GM21825 (cell line): ENCODE data around the gene HCAR1.
A peak's percentile ranks its signal among the peaks of the same experiment; 100 is the strongest.
"Not testable (repeated sequence)": the region's sequence is repeated elsewhere in the genome, so short reads cannot be mapped to it uniquely, and the experiment has no call there.

Source experiments
- ATAC-seq: cut with Tn5 transposase; IDR thresholded peaks from one replicate; pipeline ENCODE4 v1.9.1; 2021; ENCODE audit warnings: mild to moderate bottlenecking, moderate library complexity; ENCODE audit not compliant: unreplicated experiment

HCAR1 gene, protein sequence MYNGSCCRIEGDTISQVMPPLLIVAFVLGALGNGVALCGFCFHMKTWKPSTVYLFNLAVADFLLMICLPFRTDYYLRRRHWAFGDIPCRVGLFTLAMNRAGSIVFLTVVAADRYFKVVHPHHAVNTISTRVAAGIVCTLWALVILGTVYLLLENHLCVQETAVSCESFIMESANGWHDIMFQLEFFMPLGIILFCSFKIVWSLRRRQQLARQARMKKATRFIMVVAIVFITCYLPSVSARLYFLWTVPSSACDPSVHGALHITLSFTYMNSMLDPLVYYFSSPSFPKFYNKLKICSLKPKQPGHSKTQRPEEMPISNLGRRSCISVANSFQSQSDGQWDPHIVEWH

DNA sequence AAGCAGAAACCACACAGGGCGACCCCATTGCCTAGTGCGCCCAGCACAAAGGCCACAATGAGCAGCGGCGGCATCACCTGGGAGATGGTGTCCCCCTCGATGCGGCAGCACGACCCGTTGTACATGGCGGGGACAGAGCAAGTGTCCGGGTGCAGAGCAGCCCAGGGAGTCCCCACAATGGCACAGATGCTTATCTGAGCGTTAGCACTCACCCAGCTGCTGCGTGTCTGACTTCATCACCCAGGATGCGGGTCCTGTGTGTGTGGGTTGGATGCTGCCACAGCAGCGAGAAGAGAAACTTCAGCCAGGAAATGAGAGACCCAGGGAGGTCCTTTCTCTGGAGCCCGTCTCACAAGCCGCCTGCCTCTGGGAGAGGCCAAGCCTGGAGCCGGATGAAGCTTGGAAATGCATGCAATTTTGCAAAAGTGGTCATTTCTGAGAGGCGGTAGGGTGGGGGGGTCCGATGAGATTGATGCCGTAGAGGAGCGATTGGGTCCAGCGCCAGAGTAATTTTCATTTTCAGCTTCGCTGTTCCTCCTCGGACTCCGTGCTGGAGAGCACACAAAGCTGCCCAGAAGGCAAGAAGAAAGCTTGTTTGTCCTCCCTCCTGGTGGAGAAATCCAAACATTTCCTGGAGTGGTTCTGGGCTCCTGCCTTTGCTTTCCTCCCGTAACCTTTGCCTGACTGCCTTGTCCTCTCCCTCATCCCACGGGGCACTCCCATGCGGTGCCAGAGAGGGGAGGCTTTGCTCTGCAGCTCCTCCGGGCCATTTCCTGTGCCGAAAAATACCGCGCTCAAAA is at the start of gene HCAR1:
Gene HCAR1 (minus strand): TSS at position 630 of the 800 bp plus-strand sequence. CDS start 505 bp downstream, at position 125.
- ATAC-seq: no peak

DNA sequence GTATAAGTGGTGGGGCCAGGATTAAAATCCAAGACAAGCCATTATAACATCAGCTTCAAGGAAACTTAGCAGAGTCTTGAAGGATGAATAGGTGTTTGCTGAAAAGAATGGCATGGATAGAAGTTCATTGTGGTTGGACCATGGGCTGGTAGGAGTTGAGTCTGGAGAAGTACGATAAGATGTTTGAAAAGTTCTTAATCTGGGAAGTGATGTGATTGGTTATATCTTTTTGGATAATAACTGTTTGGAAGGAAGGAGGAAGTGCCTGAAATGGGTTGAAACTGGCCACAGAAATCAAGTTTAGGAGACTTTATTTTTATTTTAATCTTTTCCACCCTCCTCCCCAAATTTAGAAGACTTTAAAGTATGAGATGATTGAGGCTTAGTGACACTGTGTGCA is 26.9 kb upstream of the HCAR1 start:
- no peak for ATAC-seq

DNA sequence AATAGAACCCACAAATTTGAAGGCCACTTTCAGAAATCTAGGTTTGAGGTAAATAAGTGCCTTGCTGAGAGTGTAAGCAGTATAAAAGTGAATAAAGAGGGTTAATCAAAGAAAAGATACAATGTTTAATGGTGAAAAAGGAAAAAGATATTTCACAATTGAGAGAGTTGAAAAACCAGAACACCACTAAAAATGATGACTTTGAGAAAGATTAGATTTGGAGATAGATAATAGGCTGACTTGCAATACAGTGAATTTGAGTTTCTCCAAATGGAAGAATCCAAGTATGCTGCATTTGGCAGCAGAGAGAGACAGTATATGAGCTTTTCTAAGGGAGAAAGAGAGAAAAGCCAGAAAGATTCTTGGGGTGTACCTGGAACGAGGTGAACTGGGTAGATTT is 24.1 kb upstream of the HCAR1 start:
- no peak for ATAC-seq

DNA sequence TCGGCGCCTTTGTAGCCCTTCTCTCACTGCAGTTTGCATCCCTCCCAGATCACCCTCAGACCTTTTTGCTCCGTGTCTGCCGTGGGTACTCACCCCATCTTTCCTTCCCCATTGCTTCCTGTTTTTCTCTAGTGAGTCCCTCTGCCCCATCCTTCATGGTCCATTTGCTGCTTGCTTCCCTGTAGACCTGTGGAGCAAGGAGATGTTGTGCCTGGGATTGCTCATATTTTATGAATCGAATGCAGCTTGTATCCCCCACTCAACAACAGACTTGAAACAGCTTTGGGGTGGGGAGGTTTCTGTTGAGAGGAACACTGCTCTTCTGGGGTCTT is 22.6 kb upstream of the HCAR1 start:
- ATAC-seq: peak; percentile 5

DNA sequence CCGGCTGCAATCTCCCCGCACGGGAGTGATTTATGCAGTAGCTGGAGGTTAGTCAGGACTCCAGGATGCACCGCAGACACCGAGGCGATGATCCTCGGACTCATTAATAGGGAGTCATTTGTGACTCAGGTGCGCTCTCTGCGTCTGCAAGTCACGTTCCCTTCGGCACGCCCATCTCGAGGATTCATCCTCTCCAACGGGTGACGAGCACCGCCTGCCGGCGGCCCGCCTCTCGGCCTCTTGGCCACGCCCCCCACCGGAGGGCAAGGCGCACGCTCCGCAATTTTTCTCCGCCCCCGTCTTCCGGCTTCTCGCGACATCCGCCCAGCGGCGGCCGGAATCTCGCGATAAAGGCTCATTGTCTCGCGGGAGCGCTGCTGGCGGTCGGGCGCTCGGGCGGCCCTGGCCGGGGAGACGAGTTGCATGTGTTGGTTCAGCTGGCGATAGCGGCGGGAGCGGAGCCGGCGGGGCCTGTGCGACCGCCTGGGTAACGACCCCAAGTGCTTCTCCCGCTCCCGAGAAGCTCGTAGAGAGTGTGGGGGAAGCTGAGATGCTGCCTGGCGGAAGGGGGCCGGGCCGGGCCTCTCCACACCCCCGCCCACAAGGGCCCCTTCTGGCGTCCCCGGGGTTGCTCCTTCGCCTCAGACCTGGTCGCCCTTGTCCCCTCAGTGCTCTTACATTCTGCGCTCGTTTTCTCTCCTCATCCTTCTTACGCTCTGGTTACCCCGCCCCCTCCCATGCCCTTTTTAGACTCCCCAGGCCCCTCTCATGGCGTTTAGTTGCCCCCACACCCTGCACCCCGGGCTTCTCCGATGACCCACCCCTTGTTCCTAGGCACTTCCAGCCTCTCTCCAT is 22.0 kb upstream of the HCAR1 start, which contains the start of gene DENR:
Gene DENR (plus strand): TSS at position 361 of the 855 bp plus-strand sequence. CDS start 878 bp downstream, outside the sequence.
- peak; percentile 93 for ATAC-seq

DNA sequence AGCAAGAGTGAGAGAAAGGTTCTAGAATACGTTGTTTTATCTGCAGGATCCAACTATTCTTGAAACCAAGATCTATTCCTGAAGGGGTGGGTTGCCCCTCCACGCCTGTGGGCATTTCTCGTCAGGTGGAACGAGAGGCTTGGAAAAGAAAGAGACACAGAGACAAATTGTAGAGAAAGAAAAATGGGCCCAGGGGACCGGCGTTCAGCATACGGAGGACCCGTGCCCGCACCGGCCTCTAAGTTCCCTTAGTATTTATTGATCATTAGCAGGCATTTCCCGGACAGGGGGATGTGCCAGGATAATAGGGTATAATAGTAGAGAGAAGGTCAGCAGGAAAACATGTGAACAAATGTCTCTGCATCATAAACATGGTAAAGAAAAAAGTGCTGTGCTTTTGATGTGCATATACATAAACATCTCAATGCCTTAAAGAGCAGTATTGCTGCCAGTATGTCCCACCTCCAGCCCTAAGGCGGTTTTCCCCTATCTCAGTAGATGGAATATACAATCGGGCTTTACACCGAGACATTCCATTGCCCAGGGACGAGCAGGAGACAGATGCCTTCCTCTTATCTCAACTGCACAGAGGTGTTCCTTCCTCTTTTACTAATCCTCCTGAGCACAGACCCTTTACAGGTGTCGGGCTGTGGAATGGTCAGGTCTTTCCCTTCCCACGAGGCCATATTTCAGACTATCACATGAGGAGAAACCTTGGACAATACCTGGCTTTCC is 20.3 kb upstream of the HCAR1 start:
- ATAC-seq: not testable (repeated sequence)

DNA sequence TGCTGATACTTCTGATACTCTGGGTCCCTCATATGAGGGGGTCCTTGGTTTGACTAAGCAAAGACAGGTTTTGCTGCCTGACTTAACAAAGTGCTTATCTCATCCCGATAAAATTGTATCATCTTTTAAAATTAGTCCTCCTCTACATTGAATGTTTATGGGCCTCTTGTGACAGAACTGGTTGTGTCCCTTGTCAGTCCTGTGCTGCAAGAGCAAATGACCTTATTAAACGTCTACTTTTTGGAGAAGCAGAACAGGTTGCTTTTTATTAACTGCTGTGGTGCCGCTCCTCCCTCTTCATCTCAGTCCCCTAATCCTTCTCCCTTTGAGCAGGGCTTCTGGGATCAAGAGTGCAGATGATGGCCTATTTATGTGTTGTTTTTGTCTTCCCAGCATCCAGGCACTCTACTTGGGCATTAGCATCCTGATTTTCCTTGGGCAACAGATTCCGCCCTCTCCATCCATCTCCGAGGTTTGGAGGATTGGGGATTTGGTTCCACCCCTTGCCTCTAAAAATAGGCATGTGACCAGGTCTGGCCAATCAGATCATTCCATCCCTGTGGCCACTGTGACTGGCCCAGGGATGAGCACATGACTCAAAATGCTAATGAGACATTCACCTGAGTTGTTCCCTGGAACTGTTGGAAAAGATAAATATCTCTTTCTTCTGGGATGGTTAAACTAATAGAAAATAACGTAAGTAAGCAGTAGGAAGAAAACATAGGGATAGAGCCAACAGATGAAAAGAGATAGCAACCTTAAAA is 19.1 kb upstream of the HCAR1 start:
- no peak for ATAC-seq

DNA sequence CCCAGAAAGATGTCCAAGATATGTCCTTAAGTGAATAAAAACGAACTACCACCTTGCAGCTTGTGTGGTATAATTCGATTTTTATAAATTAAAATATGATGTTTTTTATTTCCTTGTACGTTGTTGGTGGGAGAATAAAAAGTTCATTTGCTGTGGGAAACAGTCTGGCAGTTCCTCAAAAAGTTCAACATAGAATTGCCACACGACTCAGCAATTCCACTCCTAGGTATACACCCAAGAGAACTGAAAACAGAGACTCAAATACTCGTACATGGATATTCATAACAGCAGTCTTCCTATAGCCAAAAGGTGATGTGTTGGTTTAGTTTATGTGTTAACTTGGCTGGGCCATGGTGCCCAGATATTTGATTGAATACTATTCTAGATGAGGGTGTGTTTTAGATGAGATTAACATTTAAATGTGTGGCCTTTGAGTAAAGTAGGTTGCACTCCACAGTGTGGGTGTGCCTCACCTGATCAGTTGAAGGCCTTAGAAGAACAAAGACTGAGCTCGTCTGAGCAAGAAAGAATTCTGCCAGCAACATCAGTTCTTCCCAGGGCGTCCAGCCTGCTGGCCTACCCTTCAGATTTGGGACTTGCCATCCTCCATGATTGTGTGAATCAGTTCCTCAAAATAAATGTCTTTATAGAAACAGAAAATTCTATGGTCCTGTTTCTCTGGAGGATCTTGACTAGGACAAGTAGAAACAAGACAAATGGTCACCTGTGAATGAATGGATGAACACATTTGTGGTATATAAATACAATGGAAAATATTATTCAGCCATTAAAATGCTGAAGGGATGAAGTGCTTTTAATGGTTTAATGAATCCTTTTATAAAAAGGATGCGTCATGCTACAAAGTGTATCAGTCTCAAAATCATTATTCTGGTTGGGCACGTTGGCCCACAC is 16.8 kb upstream of the HCAR1 start:
- ATAC-seq: no peak

DNA sequence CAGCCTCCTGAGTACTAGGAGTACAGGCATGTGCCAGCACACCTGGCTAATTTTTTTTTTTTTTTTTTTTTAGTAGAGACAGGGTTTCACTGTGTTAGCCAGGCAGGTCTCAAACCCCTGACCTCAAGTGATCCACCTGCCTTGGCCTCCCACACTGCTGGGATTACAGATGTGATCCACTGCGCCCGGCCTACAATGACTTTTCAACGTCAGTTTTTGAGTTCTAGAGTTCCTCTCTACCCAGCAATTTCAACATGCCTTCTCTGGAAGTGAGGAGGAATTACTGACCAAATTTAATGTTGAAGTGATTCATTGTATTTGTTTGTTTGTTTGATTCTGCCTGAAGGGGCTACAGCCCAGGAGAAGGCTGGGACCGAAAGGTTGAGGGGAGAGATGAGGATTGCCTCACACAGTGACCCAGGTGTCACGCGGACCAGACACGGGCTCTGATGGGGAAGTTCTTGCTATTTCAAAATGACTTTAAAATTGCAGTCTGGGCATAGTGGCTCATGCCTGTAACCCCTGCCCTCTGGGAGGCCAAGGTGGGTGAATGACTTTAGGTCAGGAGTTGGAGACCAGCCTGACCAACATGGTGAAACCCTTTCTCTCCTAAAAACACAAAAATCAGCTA is 13.4 kb upstream of the HCAR1 start:
- no peak for ATAC-seq

DNA sequence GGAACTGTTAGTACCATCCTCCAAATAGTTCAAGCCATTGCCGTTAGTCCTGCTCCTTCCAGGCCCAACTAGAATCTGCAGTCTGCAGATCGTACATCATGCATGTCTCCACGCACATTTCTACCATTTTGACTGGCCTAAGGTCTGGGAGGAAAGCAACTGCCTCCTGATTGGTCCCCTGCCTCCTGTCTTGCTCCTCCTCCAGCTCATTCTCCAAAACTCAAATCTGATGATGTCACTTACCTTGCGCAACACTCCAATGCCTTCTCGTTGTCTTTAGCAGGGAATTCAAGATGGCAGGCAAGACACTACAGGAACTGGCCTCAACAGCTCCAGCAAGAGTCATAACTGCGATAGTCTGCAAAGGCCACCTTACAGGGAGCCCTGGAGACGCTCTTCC is 9.7 kb upstream of the HCAR1 start:
- no peak for ATAC-seq

DNA sequence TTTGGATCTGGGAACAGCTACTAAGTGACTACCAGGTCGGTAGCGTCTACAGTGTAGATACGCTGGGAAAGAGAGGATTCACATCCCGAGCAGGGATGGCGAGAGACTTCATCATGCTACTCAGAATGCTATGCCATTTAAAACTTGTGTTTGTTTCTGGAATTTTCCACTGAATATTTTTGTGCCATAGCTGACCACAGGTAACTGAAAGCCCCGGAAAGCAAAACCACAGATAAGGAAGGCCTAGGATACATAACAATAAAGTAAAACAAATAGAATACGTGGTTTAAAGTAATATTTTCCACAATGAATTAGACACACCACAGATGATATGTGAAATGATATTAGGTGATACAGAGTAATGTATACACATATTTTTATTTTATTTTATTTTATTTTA is 7.9 kb upstream of the HCAR1 start:
- no peak for ATAC-seq

DNA sequence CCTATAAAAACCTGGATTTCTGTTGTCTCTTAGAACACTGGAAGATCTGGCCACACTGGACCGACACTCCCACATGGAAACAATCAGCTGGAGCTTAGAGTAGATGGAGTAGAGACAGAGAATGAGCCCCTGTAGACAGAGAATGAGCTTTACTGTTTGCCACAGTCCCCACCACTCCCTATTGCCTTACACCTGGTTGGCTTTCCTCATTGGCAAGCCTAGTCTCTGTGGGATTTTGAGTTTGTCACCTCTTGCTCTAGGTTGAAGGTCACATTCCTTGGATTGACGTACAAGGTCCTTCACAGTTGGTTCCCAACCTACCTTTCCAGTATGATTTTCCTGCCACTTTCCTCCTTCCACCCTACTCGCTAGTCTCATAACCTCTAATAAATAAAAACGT is 2.0 kb upstream of the HCAR1 start:
- ATAC-seq: no peak

DNA sequence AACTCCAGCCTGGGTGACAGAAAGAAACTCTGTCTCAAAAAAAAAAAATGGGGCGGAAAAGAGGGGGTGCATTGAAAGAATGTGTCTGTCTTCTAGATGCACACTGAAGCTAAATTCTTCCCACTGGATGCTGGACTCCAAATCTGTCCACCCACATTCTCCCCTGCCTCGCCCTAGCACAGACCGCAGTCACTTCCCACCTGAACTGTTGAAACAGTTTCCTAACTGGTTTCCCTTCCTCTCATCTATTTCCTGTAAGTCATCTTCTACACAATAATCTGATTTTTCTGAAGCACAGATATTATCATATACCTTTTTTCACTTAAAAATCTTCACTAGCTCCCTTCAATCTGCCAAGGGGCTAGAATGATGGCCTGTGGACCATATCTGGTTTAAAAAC is 1.5 kb upstream of the HCAR1 start:
- no peak for ATAC-seq

DNA sequence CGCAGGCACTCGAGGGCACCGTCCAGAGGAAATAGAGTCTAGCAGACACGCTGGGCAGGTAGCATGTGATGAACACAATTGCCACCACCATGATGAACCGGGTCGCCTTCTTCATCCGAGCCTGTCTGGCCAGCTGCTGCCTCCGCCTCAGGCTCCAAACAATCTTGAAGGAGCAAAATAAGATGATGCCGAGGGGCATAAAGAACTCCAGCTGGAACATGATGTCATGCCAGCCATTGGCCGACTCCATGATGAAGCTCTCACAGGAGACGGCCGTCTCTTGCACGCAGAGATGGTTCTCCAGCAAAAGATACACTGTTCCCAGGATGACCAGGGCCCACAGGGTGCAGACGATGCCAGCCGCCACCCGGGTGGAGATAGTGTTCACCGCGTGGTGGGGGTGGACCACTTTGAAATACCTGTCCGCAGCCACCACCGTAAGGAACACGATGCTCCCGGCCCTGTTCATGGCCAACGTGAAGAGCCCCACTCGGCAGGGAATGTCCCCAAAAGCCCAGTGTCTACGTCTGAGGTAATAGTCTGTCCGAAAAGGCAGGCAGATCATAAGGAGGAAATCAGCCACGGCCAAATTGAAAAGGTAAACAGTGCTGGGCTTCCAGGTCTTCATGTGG is 945 bp downstream of the HCAR1 start:
- no peak for ATAC-seq

DNA sequence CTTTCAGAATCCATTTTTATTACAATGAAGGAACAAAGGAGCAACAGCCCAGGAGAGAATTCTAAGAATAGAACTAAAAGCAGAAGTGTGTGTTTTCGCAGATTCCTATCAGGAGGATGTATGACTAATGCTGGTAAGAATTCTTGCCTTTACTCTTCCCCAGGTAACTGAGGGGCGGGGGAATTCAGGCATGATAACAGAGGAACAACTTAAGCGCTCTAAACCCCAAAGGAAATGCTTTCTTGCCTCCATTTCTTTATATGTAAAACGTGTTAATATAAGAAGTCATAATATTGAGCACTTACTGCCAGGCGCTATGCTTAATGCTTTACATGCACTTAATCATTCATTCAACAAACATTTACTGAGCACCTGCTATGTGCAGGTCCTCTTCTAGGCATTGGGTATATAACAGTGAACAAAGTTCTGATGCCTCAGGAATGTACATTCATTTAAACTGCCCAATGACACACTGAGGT is 4.5 kb downstream of the HCAR1 start:
- no peak for ATAC-seq

DNA sequence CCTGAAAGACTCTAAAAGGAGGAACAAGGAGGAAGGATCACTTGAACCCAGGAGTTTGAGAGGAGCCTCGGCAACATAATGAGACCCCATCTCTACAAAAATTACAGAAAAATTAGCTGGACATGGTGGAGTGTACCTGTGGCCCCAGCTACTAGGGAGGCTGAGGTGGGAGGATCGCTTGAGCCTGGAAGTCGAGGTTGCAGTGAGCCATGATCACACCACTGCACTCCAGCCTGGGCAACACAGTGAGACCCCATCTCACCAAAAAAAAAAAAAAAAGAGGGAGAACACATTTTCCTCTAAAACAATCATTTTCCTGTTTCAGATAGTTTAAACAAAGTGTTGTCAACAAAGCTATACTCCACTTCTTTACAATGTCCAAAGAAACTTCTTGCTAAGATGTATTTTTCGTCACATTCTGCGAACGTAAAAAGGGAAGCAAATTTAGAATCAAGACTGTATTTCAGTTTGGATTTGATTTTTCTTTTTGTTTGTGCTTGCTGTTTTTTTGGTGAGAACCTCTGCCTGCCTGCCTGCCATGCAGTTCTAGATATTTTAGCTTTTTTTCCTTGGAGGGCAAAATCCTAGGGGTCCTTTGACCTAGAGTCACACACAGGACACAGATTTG is 5.1 kb downstream of the HCAR1 start:
- ATAC-seq: no peak

DNA sequence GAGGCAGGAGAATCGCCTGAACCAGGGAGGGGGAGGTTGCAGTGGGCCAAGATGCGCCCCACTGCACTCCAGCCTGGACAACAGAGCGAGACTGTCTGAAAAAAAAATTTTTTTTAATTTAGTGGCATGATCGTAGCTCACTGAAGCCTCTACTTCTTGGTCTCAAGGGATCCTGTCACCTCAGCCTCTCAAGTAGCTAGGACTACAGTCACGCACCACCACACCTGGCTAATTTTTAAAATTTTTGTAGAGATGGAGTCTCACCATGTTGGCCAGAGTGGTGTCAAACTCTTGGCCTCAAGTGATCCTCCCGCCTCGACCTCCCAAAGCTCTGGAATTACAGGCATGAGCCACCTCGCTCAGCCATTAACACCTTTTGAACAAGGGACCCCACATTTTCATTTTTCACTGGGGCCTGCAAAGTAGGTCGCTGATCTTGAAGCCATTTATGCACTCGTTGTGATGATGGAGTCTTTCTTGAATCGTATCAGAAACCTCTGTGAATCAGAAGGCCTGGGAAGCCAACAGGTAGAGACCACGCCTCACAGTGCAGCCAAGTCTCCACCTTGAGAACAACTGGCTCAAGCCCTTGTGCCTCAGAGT is 5.9 kb downstream of the HCAR1 start:
- no peak for ATAC-seq
